Heart left ventricle (tissue), 16 donors: ENCODE results near the gene POU5F1. TPM values are rescaled to one million over a fixed set of nuclear protein-coding genes. Genes with fewer than 3 reads are reported as not detected.
A peak's percentile ranks its signal among the peaks of the same experiment; 100 is the strongest.

ENCODE experiments used
- ATAC-seq, 4 donors: fragments of 200-7000 bp; cut with Tn5 transposase; one replicate each; pipeline ENCODE4 v1.9.1; 2020 to 2022; ENCODE audit warnings: moderate library complexity in 4 of 4, mild to moderate bottlenecking in 3 of 4, moderate number of reproducible peaks in 1 of 4
- DNase-seq, 5 donors: peaks; one replicate each; pipeline ENCODE4 v3.0.0-alpha.2; 2020
- H3K27ac ChIP-seq, 12 donors: fragments of 200-600 bp; sonication (generic) in 4 of 12; one replicate each; pipeline versions ENCODE4 v1.5.0 to v1.8.0; 2016 to 2022; ENCODE audit warnings: mild to moderate bottlenecking in 2 of 12
- H3K27me3 ChIP-seq, 9 donors: fragments of 200-600 bp; sonication (generic) in 2 of 9; one replicate each; pipeline versions ENCODE4 v1.5.1 to v1.8.0; 2016 to 2022; ENCODE audit warnings: mild to moderate bottlenecking in 3 of 9
- H3K36me3 ChIP-seq, 9 donors: fragments of 200-600 bp; sonication (generic) in 2 of 9; one replicate each; pipeline versions ENCODE4 v1.5.0 to v1.8.0; 2018 to 2022; ENCODE audit warnings: mild to moderate bottlenecking in 2 of 9
- H3K4me1 ChIP-seq, 12 donors: fragments of 200-600 bp; sonication (generic) in 4 of 12; one replicate each; pipeline versions ENCODE4 v1.5.0 to v1.8.0; 2016 to 2022; ENCODE audit warnings: mild to moderate bottlenecking in 3 of 12
- H3K4me3 ChIP-seq, 12 donors: fragments of 200-600 bp; sonication (generic) in 4 of 12; one replicate each; pipeline versions ENCODE4 v1.5.0 to v1.8.0; 2017 to 2022; ENCODE audit warnings: mild to moderate bottlenecking in 9 of 12, moderate library complexity in 4 of 12
- H3K9me3 ChIP-seq, 12 donors: fragments of 200-600 bp; sonication (generic) in 4 of 12; one replicate each; pipeline versions ENCODE4 v1.5.0 to v1.8.0; 2016 to 2022; ENCODE audit warnings: mild to moderate bottlenecking in 1 of 12
- POLR2A ChIP-seq, 2 donors: fragments of 450-650 bp; IDR thresholded peaks; one replicate each; pipeline ENCODE4 v1.6.1; 2017; ENCODE audit warnings: antibody characterized with exemption in 2 of 2, mild to moderate bottlenecking in 2 of 2, moderate library complexity in 2 of 2
- WGBS, 4 donors: extraction: QIAGEN DNeasy Blood & Tissue Kit in 2 of 4; methylation state at CpG; one replicate each; pipeline versions ENCODE4 v1.1.5 to v1.1.7; 2013 to 2018; 5-methylcytosine and 5-hydroxymethylcytosine counted together
- intact Hi-C, 10 donors: fragments of 100-400 bp; cut with DNase I; formaldehyde crosslinking; loops; one replicate each; pipeline versions ENCODE4 v1.11.1 to v1.14.2; 2022
- polyA plus RNA-seq, 2 donors: library from polyadenylated mRNA; stranded (reverse); fragments of 200-250 nt; gene quantifications; one replicate each; pipeline ENCODE4 v1.2.3, GENCODE V29; 2013
- total RNA-seq, 9 donors: library from RNA; depleted of rRNA in 2 of 9; stranded (reverse); fragments of >200 nt in 2 of 9; fragmentation: NEBNext Ultra II Directional in 3 of 9; extraction: Animal tissue kit (Norgen Biotek cat#: 25700) in 3 of 9; gene quantifications; one replicate each; pipeline versions ENCODE4 v1.1.0 to v1.2.4, GENCODE V29; 2016 to 2023
- TF ChIP-seq, protein P1 (sequence below), 12 donors: fragments of 200-600 bp; sonication (generic) in 4 of 12; IDR thresholded peaks; one replicate each; pipeline versions ENCODE4 v1.5.0 to v1.8.0; 2018 to 2022; ENCODE audit warnings: antibody characterized with exemption in 12 of 12, mild to moderate bottlenecking in 5 of 12
- donor health status: ischemic (EF 13 %, LVEDD 7.1; RV severe dilation, severe dysfunction).
- donor health status: healthy with polysubstance abuse.
- donor health status: DM: no; HTN: yes; CAD: no.
- donor health status: DM: no; HTN: no; CAD: no.
- donor health status: ischemic (EF 25% LVEDD 6.9; RV normal size, moderate dysfunction).
- donor health status: ischemic (EF 25% LVEDD 5.7; RV mildly dilated, moderate dysfunction).
- donor health status: healthy.
- donor health status: DM: yes; HTN: yes; CAD: no.
- donor health status: ischemic (EF 35%, LVEDD 5.7; RV mildly dilated, moderate dysfunction).
- donor health status: nonischemic (EF 11% LVEDD 7.7; RV severe dilation, severe dysfunction).
- donor health status: DM: yes; HTN: yes; CAD: no.
- donor health status: PGD.
- donor health status: ischemic (EF 29% LVEDD 5.4; RV normal size, mild dysfunction).
- donor health status: nonischemic (EF 23%, LVEDD 6.1; RV moderate dilation, normal function).

POU5F1 gene
- total and polyA plus RNA-seq, 11 donors = 0.16 to 1.3 (median 0.52) TPM; not detected in 1

DNA sequence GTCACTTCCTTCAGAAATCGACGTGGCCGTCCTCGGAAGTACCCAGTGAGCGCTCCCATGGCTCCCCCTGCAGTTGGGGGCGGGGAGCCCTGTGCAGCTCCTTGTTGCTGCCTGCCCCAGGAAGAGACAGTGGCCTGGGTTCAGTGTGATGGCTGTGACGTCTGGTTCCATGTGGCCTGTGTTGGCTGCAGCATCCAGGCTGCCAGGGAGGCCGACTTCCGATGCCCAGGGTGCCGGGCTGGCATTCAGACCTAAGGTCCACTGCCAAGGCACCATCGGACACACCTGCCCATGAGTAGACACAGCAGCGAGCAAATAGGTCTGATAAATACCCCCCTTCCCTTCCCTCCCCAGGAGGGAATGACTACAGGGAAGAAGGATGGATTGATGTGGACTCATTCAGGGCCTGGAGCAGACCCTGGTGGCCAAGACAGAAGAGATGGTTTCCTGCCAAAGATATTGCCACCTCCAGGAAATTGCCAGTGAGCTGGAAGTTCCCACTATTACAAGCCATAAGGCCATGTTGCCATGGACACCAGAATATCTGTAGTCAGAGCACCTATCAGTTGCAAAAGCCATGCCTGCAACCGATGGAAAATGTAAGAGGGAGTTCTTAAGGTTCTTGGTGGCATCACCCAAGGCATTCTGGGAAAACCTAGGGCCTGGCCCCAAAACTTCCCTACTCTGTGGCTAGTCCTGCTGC lies 7.9 kb downstream of the POU5F1 start:
- Histone ChIP-seq H3K27ac (no peak overlapping the region), H3K4me1 (peaks cover 0 to 19% (median 9%) of the 10 kb centered on the region in 12 donors), H3K36me3 (peaks cover 0 to 12% (median 2%) of the 10 kb centered on the region in 9 donors), H3K27me3 (no peaks in the 10 kb centered on the region), H3K4me3 (no peak overlapping the region), H3K9me3 (no peaks in the 10 kb centered on the region)
- TF ChIP-seq, protein P1, sequence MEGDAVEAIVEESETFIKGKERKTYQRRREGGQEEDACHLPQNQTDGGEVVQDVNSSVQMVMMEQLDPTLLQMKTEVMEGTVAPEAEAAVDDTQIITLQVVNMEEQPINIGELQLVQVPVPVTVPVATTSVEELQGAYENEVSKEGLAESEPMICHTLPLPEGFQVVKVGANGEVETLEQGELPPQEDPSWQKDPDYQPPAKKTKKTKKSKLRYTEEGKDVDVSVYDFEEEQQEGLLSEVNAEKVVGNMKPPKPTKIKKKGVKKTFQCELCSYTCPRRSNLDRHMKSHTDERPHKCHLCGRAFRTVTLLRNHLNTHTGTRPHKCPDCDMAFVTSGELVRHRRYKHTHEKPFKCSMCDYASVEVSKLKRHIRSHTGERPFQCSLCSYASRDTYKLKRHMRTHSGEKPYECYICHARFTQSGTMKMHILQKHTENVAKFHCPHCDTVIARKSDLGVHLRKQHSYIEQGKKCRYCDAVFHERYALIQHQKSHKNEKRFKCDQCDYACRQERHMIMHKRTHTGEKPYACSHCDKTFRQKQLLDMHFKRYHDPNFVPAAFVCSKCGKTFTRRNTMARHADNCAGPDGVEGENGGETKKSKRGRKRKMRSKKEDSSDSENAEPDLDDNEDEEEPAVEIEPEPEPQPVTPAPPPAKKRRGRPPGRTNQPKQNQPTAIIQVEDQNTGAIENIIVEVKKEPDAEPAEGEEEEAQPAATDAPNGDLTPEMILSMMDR (IDR thresholded peaks at IDR 0.05) = no peak
- no peak for TF ChIP-seq POLR2A (IDR thresholded peaks at IDR 0.05)
- DNase-seq (no peak), ATAC-seq (no peak)
- intact Hi-C loops = no loop called here
- 81 to 90% (median 87%) methylated on average over 8 to 13 of the region's 13 CpGs for WGBS, 4 donors

DNA sequence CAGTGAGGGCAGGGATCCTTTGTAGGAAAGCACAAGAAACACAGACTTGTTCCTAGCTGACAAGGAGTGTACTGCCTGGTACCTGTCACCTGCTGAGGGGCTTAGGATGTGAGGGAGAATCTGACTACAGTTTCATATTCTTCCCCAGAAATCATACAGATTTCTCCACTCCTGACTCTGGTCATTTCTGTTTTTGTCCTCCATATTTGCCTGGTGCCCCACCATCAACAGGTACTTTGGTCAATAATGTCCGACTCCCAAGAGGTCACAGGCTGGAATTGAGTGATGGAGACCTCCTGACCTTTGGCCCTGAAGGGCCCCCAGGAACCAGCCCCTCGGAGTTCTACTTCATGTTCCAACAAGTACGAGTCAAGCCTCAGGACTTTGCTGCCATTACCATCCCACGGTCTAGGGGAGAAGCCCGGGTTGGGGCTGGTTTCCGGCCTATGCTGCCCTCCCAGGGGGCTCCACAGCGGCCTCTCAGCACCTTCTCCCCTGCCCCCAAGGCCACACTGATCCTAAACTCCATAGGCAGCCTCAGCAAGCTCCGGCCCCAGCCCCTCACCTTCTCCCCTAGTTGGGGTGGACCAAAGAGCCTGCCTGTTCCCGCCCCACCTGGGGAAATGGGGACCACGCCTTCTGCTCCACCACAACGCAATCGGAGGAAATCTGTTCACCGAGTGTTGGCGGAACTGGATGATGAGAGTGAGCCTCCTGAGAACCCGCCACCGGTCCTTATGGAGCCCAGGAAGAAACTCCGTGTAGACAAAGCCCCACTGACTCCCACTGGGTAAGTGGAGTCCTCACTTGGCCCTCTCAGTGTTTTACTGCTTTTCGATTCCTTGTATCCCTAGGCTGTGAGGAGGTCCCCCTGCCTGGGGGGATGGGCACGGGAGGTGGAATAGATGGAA lies 9.0 kb downstream of the POU5F1 start:
- Histone ChIP-seq H3K4me1 (peaks cover 0 to 26% (median 15%) of the 10 kb centered on the region in 12 donors), H3K27ac (no peak overlapping the region), H3K9me3 (no peaks in the 10 kb centered on the region), H3K4me3 (no peak overlapping the region), H3K27me3 (no peaks in the 10 kb centered on the region), H3K36me3 (peaks cover 0 to 12% (median 2%) of the 10 kb centered on the region in 9 donors)
- DNase-seq (no peak), ATAC-seq (no peak)
- WGBS, 4 donors = 90 to 96% (median 91%) methylated on average over 19 of the region's 19 CpGs
- intact Hi-C loops = no loop called here
- no peak for TF ChIP-seq POLR2A (IDR thresholded peaks at IDR 0.05)
- TF ChIP-seq, protein P1 (IDR thresholded peaks at IDR 0.05) = no peak

DNA sequence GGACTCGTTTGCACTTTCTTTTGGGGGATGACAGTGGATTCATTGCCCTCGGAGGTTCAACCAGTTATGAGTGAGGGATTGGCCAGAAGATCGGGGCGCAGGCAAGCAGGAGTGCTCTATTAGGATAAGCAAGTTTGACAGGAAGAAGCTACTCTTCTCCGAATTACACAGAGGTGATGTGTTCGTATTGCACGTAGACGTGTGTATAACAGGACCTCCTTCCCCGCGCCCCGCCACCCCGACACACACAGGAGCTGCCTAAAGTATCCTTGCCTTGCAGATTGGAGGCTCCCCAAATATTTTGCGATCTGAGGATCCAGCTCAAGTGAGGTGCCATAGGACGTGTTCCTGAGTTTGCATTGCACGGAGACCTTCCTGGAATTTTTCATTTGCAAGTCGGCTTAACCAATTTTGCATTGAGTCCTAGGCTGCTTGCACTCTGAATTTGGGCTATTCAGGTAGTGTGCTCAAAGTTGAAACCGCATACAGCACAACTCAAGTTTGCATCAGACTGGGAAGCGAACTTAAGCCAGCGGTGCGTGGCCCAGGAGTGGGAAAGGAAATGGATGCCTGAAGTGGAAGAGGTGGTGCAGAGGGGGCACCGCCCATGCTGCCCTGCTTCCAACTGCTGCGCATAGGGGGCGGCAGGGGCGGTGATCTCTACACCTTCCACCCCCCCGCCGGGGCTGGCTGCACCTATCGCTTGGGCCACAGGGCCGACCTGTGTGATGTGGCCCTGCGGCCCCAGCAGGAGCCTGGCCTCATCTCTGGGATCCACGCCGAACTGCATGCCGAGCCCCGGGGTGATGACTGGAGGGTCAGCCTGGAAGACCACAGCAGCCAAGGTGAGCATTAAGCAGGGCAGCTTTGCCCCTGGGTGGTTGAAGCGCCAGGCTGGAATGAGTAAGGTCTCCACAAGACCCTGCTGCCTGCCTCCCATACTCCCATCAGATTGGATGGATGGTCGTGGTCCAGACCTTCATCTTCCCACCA lies 11.3 kb downstream of the POU5F1 start:
- no peak for ATAC-seq
- Histone ChIP-seq H3K36me3 (peaks cover 0 to 32% (median 16%) of the 10 kb centered on the region in 9 donors), H3K27me3 (no peaks in the 10 kb centered on the region), H3K4me3 (peak overlapping the region; percentile 52 to 87 (median 68)), H3K27ac (peak overlapping the region in 7 of 12 donors; percentile 6 to 83 (median 46)), H3K9me3 (no peaks in the 10 kb centered on the region), H3K4me1 (peaks cover 0 to 26% (median 15%) of the 10 kb centered on the region in 12 donors)
- no peak for TF ChIP-seq POLR2A (IDR thresholded peaks at IDR 0.05)
- TF ChIP-seq, protein P1 (IDR thresholded peaks at IDR 0.05) = no peak
- DNase-seq = no peak
- 15 to 20% (median 18%) methylated on average over 29 to 35 of the region's 35 CpGs for whole genome bisulfite sequencing, 4 donors
- intact Hi-C loops = loop anchor here in 1 of 10 donors (1.0 kb wide), 1 partner anchor 16 kb away; no protein-coding TSS in a partner anchor
